Peyer's patch (tissue), 4 donors: ENCODE measurements around the gene C1QL1.

Experiments used
- POLR2A ChIP-seq, 2 donors: fragments of 450-650 bp; IDR thresholded peaks; one replicate each; pipeline ENCODE4 v1.5.1; 2017; ENCODE audit warnings: antibody characterized with exemption in 2 of 2, mild to moderate bottlenecking in 2 of 2, moderate library complexity in 2 of 2
- TF ChIP-seq, protein P1 (sequence below), 6 experiments: fragments of 450-650 bp in 4 of 6; fragments of 200-600 bp in 2 of 6; sonication (generic) in 1 of 6; IDR thresholded peaks; one replicate each; pipeline ENCODE4 v1.5.1; 2017 to 2019; ENCODE audit warnings: antibody characterized with exemption in 6 of 6, mild to moderate bottlenecking in 3 of 6, moderate library complexity in 1 of 6

DNA sequence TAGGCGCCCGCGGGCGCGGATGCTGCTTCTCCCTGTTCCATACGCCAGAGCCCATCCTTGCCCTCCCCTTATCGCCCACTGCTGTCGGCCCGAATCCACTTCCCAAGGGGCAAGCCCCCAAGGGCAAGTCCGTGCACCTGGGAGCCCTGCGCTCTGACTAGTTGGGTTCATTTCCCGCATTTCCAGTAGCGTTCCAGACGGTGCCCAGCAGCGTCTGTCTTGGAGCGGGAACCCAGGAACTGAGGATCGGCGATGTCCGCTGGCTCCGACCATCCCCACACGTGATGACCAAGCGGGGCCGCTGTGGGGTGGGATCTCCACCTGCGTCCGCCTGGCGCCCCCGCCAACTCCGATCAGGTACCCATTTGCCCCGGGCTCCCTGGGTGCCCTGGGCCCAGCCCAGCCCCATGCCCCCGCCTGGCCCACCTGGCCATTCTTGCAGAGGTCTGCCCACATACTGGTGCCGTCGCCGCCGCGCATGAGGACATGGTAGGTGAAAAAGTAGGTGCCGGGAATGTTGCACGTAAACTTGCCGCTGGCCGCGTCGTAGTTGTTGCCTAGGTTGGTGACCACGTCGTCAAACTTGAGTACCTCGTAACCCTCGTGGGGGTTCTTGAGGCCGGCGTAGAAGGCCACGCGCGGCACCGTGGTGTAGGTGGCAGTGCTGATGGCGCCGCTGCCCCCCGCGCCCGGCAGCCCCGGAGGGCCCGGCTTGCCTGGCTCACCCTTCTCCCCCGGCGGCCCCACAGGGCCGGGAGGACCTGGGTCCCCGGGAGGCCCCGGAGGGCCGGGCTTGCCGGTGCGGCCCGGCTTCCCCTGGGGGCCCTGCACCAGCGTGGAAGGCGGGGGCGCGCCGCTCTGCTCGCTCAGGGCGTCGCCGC is 837 bp downstream of the C1QL1 start:
- TF ChIP-seq, protein P1, sequence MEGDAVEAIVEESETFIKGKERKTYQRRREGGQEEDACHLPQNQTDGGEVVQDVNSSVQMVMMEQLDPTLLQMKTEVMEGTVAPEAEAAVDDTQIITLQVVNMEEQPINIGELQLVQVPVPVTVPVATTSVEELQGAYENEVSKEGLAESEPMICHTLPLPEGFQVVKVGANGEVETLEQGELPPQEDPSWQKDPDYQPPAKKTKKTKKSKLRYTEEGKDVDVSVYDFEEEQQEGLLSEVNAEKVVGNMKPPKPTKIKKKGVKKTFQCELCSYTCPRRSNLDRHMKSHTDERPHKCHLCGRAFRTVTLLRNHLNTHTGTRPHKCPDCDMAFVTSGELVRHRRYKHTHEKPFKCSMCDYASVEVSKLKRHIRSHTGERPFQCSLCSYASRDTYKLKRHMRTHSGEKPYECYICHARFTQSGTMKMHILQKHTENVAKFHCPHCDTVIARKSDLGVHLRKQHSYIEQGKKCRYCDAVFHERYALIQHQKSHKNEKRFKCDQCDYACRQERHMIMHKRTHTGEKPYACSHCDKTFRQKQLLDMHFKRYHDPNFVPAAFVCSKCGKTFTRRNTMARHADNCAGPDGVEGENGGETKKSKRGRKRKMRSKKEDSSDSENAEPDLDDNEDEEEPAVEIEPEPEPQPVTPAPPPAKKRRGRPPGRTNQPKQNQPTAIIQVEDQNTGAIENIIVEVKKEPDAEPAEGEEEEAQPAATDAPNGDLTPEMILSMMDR (IDR thresholded peaks at IDR 0.05) = no peak
- TF ChIP-seq POLR2A (IDR thresholded peaks at IDR 0.05) = no peak
